B cell (primary cell): ENCODE data around the gene MRO. TPM values are rescaled to one million over a fixed set of nuclear protein-coding genes. Genes with fewer than 3 reads are reported as not detected.

Source experiments
- ATAC-seq: fragments of 200-7000 bp; cut with Tn5 transposase; one replicate; pipeline ENCODE4 v1.10.0; 2021; ENCODE audit warnings: low read depth, mild to moderate bottlenecking, moderate number of reproducible peaks, moderate library complexity
- CTCF ChIA-PET: fragments of 350-600 bp; sonication (Branson Sonifier 250); formaldehyde crosslinking; loops from one replicate; lab custom pipeline; 2021; ENCODE audit warnings: antibody characterized with exemption, inconsistent platforms; lab: Charles Lee
- POLR2A ChIA-PET: fragments of 350-600 bp; sonication (Branson Sonifier 250); formaldehyde crosslinking; loops from one replicate; lab custom pipeline; 2021; ENCODE audit warnings: antibody characterized with exemption; lab: Charles Lee
- DNase-seq: peaks from one replicate; pipeline ENCODE4 v3.0.0; 2013
- H2AFZ ChIP-seq: 2 replicates; pipeline ENCODE4 v1.6.1; 2012; ENCODE audit warnings: mild to moderate bottlenecking, low read depth, low read length; ENCODE audit not compliant: insufficient read depth, poor library complexity, severe bottlenecking
- H3K27ac ChIP-seq, 2 donors: 1 replicate in 1 of 2; 2 replicates in 1 of 2; pipeline ENCODE4 v1.5.1; 2012 to 2013; ENCODE audit warnings: low read length in 2 of 2, mild to moderate bottlenecking in 2 of 2, moderate library complexity in 1 of 2
- H3K27me3 ChIP-seq, 4 experiments: fragments of 200-600 bp in 1 of 4; sonication (generic) in 1 of 4; replicated peaks in 1 of 4; 1 replicate in 2 of 4; 2 replicates in 2 of 4; pipeline versions ENCODE4 v1.6.1 to v1.7.0; 2013 to 2016; ENCODE audit warnings: low read length in 3 of 4, mild to moderate bottlenecking in 2 of 4, mixed read lengths in 1 of 4, moderate library complexity in 1 of 4; ENCODE audit not compliant: insufficient read depth in 4 of 4, control insufficient read depth in 3 of 4; ENCODE audit errors: control extremely low read depth in 1 of 4
- H3K36me3 ChIP-seq, 2 experiments: replicated peaks in 1 of 2; 1 replicate in 1 of 2; 2 replicates in 1 of 2; pipeline versions ENCODE4 v1.6.1 to v1.7.1; 2013; ENCODE audit warnings: low read length in 1 of 2; ENCODE audit not compliant: insufficient read depth in 2 of 2, control insufficient read depth in 1 of 2; ENCODE audit errors: control extremely low read depth in 1 of 2, extremely low read depth in 1 of 2
- H3K4me1 ChIP-seq, 2 donors: fragments of 200-600 bp in 1 of 2; sonication (generic) in 1 of 2; 1 replicate in 1 of 2; 2 replicates in 1 of 2; pipeline versions ENCODE4 v1.5.1 to v1.6.1; 2013 to 2017; ENCODE audit warnings: low read length in 2 of 2; ENCODE audit not compliant: control insufficient read depth in 2 of 2, insufficient read depth in 2 of 2
- H3K4me2 ChIP-seq: replicated peaks from 2 replicates; pipeline ENCODE3; 2012; ENCODE audit warnings: mild to moderate bottlenecking, low read depth, low read length; ENCODE audit not compliant: poor library complexity, severe bottlenecking
- H3K4me3 ChIP-seq, 5 experiments: fragments of 200-600 bp in 1 of 5; sonication (generic) in 1 of 5; 1 replicate in 3 of 5; 2 replicates in 2 of 5; pipeline versions ENCODE4 v1.5.1 to v1.7.0; 2011 to 2016; ENCODE audit warnings: low read length in 4 of 5, mild to moderate bottlenecking in 4 of 5, low read depth in 2 of 5, control low read depth in 1 of 5, moderate library complexity in 1 of 5; ENCODE audit not compliant: insufficient read depth in 1 of 5; ENCODE audit errors: control extremely low read depth in 1 of 5, extremely low read depth in 1 of 5
- H3K79me2 ChIP-seq: fragments of 200-600 bp; sonication (generic); one replicate; pipeline ENCODE4 v1.6.0; 2016; ENCODE audit warnings: low read length; ENCODE audit not compliant: control insufficient read depth, insufficient read depth
- H3K9ac ChIP-seq: fragments of 200-600 bp; sonication (generic); 2 replicates; pipeline ENCODE4 v1.6.1; 2017; ENCODE audit warnings: mild to moderate bottlenecking, low read length, moderate library complexity
- H3K9me3 ChIP-seq, 3 donors: one replicate each; pipeline versions ENCODE4 v1.6.1 to v1.7.1; 2013; ENCODE audit warnings: low read length in 2 of 3; ENCODE audit not compliant: control insufficient read depth in 2 of 3, insufficient read depth in 1 of 3; ENCODE audit errors: control extremely low read depth in 1 of 3
- H4K20me1 ChIP-seq: 2 replicates; pipeline ENCODE4 v1.6.0; 2012; ENCODE audit warnings: mild to moderate bottlenecking, low read length; ENCODE audit not compliant: insufficient read depth, control insufficient read depth, poor library complexity, severe bottlenecking
- H3K27ac Mint-ChIP-seq: one replicate; pipeline ENCODE4 v1.8.0; 2021; ENCODE audit warnings: mixed read lengths
- H3K27me3 Mint-ChIP-seq: one replicate; pipeline ENCODE4 v1.8.0; 2021; ENCODE audit warnings: mixed read lengths
- H3K4me1 Mint-ChIP-seq: one replicate; pipeline ENCODE4 v1.8.0; 2021; ENCODE audit warnings: mixed read lengths
- H3K4me3 Mint-ChIP-seq: one replicate; pipeline ENCODE4 v1.8.0; 2021; ENCODE audit warnings: mixed read lengths
- H3K9me3 Mint-ChIP-seq: one replicate; pipeline ENCODE4 v1.8.0; 2022; ENCODE audit warnings: mixed read lengths; ENCODE audit not compliant: insufficient read depth
- EZH2 ChIP-seq: IDR thresholded peaks from 2 replicates; pipeline ENCODE4 v1.6.1; 2012; ENCODE audit warnings: borderline replicate concordance, low read depth, mild to moderate bottlenecking, moderate library complexity, low read length; ENCODE audit not compliant: insufficient read depth, poor library complexity, severe bottlenecking
- WGBS: methylation state at CpG from one replicate; pipeline ENCODE4 v1.1.5; 2013; ENCODE audit warnings: missing lambda C conversion rate; ENCODE audit not compliant: insufficient coverage; 5-methylcytosine and 5-hydroxymethylcytosine counted together
- intact Hi-C: fragments of 100-400 bp; cut with micrococcal nuclease; formaldehyde crosslinking; loops from one replicate; pipeline ENCODE4 v1.10.0; 2022
- polyA plus RNA-seq: library from polyadenylated mRNA; depleted of rRNA; stranded (reverse); fragments of >200 nt; gene quantifications from 2 replicates; pipeline ENCODE4 v1.2.3, GENCODE V29; 2012
- total RNA-seq, 2 donors: library from RNA; stranded (reverse); fragments of 120-200 nt in 1 of 2; gene quantifications; 1 replicate in 1 of 2; 2 replicates in 1 of 2; pipeline versions ENCODE4 v1.2.3 to v1.2.4, GENCODE V29; 2013 to 2022
- TF ChIP-seq, protein P1 (sequence below): fragments of 200-600 bp; IDR thresholded peaks from one replicate; pipeline ENCODE4 v1.8.0; 2022; ENCODE audit warnings: antibody characterized with exemption, mild to moderate bottlenecking

Gene MRO
- total and polyA plus RNA-seq, 2 donors (not counting 1 experiment from before 2014, with no cell fraction given): not detected

DNA sequence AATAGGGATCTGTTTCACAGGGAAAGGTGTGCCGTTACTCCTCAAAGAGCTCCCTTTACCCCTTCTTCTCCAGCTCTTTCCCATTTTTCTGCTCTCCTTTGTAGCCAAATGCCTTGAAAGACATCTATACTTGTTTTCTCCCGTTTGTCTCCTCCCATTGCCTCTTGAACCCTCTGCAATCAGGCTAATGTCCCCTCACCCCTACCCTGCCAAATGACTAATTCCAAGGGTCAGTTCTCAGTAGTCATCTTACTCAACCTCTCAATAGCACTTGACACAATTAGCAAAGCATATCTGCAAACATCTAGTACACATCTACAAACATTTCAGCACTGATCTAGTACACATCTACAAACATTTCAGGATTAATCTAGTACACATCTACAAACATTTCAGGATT lies 12.6 kb downstream of the MRO start:
- CTCF ChIA-PET: interaction anchor here (1.3 to 2.9 kb wide), 3 partner anchors 9 to 71 kb away, joined by 5 to 8 read pairs (median 8); partner anchors contain the start of gene ME2
- Mint-ChIP-seq H3K4me1 (peaks cover 38% of the 10 kb centered on the region), H3K27me3 (no peaks in the 10 kb centered on the region), H3K27ac (peak overlapping the region; percentile 37), H3K4me3 (peak overlapping the region; percentile 66), H3K9me3 (no peaks in the 10 kb centered on the region)
- Histone ChIP-seq H3K4me3 (no peak overlapping the region), H3K27ac (no peak overlapping the region), H3K27me3 (no peaks in the 10 kb centered on the region), H4K20me1 (no peaks in the 10 kb centered on the region), H3K9me3 (no peaks in the 10 kb centered on the region), H3K4me2 (no peak overlapping the region), H3K79me2 (no peaks in the 10 kb centered on the region), H3K9ac (no peak overlapping the region), H2AFZ (no peak overlapping the region), H3K4me1 (peaks cover 30 to 41% of the 10 kb centered on the region in 2 donors), H3K36me3 (no peaks in the 10 kb centered on the region)
- 94% methylated on average over 1 of the region's 2 CpGs for WGBS
- ATAC-seq (no peak), DNase-seq (no peak)
- intact Hi-C loops: no loop called here
- POLR2A ChIA-PET: no interaction called here
- TF ChIP-seq EZH2: no peak
- TF ChIP-seq, protein P1, sequence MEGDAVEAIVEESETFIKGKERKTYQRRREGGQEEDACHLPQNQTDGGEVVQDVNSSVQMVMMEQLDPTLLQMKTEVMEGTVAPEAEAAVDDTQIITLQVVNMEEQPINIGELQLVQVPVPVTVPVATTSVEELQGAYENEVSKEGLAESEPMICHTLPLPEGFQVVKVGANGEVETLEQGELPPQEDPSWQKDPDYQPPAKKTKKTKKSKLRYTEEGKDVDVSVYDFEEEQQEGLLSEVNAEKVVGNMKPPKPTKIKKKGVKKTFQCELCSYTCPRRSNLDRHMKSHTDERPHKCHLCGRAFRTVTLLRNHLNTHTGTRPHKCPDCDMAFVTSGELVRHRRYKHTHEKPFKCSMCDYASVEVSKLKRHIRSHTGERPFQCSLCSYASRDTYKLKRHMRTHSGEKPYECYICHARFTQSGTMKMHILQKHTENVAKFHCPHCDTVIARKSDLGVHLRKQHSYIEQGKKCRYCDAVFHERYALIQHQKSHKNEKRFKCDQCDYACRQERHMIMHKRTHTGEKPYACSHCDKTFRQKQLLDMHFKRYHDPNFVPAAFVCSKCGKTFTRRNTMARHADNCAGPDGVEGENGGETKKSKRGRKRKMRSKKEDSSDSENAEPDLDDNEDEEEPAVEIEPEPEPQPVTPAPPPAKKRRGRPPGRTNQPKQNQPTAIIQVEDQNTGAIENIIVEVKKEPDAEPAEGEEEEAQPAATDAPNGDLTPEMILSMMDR: no peak

DNA sequence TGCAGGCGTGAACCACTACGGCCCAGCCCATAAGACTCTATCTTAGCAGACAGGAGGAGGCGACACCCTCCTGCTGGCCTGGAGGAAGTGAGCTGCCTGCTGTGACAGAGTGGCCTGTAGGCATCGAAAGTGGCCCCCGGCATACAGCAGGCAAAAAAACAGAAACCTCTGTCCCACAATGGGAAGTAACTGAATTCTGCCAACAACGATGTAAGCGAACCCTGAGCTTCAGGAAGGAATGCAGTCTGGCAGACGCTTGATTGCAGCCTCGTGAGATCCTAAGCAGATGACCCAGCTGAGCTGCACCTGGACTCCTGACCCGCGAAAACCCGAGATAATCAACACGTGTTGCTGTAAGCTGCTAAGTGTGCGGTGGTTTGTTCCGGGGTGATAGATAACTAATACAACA lies 13.6 kb downstream of the MRO start:
- Mint-ChIP-seq H3K4me1 (peaks cover 38% of the 10 kb centered on the region), H3K27me3 (no peaks in the 10 kb centered on the region), H3K4me3 (peak overlapping the region; percentile 66), H3K27ac (peak overlapping the region; percentile 46), H3K9me3 (no peaks in the 10 kb centered on the region)
- Histone ChIP-seq H3K27me3 (no peaks in the 10 kb centered on the region), H3K36me3 (no peaks in the 10 kb centered on the region), H3K4me2 (peak overlapping the region; percentile 44), H3K4me3 (peak overlapping the region in 1 of 5 experiments; percentile 38), H2AFZ (peak overlapping the region; percentile 64), H3K4me1 (peaks cover 30 to 41% of the 10 kb centered on the region in 2 donors), H3K9me3 (no peaks in the 10 kb centered on the region), H4K20me1 (no peaks in the 10 kb centered on the region), H3K9ac (peak overlapping the region; percentile 13), H3K79me2 (no peaks in the 10 kb centered on the region), H3K27ac (no peak overlapping the region)
- ATAC-seq (peak; percentile 82), DNase-seq (peak; percentile 64)
- 7% methylated on average over 8 of the region's 15 CpGs for WGBS
- ChIA-PET POLR2A (interaction anchor here (0.6 kb wide), 1 partner anchor 225 kb away, joined by 3 read pairs; no protein-coding TSS in a partner anchor), CTCF (interaction anchor here (0.6 to 2.9 kb wide), 6 partner anchors 10 to 304 kb away, joined by 3 to 8 read pairs (median 4); partner anchors contain the start of gene ME2)
- TF ChIP-seq EZH2: no peak
- intact Hi-C loops: no loop called here
